ENCODE results near the gene HBZ.

HBZ gene

GRCh38 chr16:105521-105920 lies 46.9 kb upstream of the HBZ start:
- TF ChIP-seq EZH2 (IDR thresholded peaks at IDR 0.05; ENCODE audit: borderline replicate concordance, low read depth, low read length, severe bottlenecking): no peak
- TF ChIP-seq CTCF (IDR thresholded peaks at IDR 0.05; ENCODE audit: borderline replicate concordance, extremely low read depth, low read length, poor library complexity, severe bottlenecking): no peak
- Histone ChIP-seq H3K27ac (ENCODE audit: low read length) (no peak overlapping the region), H3K27me3 (ENCODE audit: insufficient read depth, low read length, poor library complexity) (no peaks in the 10 kb centered on the region), H3K4me2 (ENCODE audit: insufficient read depth, low read length) (no peak overlapping the region), H3K4me1 (ENCODE audit: insufficient read depth, low read length) (no peaks in the 10 kb centered on the region), H3K9ac (ENCODE audit: low read depth, low read length) (no peak overlapping the region), H2AFZ (ENCODE audit: low read depth, low read length) (no peak overlapping the region), H4K20me1 (ENCODE audit: insufficient read depth, low read length) (peaks cover 8% of the 10 kb centered on the region), H3K36me3 (ENCODE audit: insufficient read depth, low read length) (peaks cover 51% of the 10 kb centered on the region), H3K4me3 (ENCODE audit: low read depth in 1 of 2, low read length in 2 of 2) (no peak overlapping the region), H3K79me2 (ENCODE audit: insufficient read depth, low read length) (no peaks in the 10 kb centered on the region), H3K9me3 (ENCODE audit: insufficient read depth, low read length, severe bottlenecking) (no peaks in the 10 kb centered on the region)
- DNase-seq (no peak), ATAC-seq (ENCODE audit: insufficient read depth, low read depth) (no peak)

- Histone ChIP-seq H3K4me2 (ENCODE audit: insufficient read depth, low read length) (no peak overlapping the region), H3K9me3 (ENCODE audit: insufficient read depth, low read length, severe bottlenecking) (no peaks in the 10 kb centered on the region), H2AFZ (ENCODE audit: low read depth, low read length) (no peak overlapping the region), H4K20me1 (ENCODE audit: insufficient read depth, low read length) (peaks cover 4% of the 10 kb centered on the region), H3K9ac (ENCODE audit: low read depth, low read length) (no peak overlapping the region), H3K27ac (ENCODE audit: low read length) (no peak overlapping the region), H3K36me3 (ENCODE audit: insufficient read depth, low read length) (peaks cover 49% of the 10 kb centered on the region), H3K4me1 (ENCODE audit: insufficient read depth, low read length) (no peaks in the 10 kb centered on the region), H3K27me3 (ENCODE audit: insufficient read depth, low read length, poor library complexity) (no peaks in the 10 kb centered on the region), H3K4me3 (ENCODE audit: low read depth in 1 of 2, low read length in 2 of 2) (no peak overlapping the region), H3K79me2 (ENCODE audit: insufficient read depth, low read length) (no peaks in the 10 kb centered on the region)
- no peak for TF ChIP-seq EZH2 (IDR thresholded peaks at IDR 0.05; ENCODE audit: borderline replicate concordance, low read depth, low read length, severe bottlenecking)
- TF ChIP-seq CTCF (IDR thresholded peaks at IDR 0.05; ENCODE audit: borderline replicate concordance, extremely low read depth, low read length, poor library complexity, severe bottlenecking): peak; percentile 90
- DNase-seq (peak; percentile 65), ATAC-seq (ENCODE audit: insufficient read depth, low read depth) (peak; percentile 91)
Observed at GRCh38 chr16:106623-107324, 45.7 kb upstream of the HBZ start.

- Histone ChIP-seq H3K36me3 (ENCODE audit: insufficient read depth, low read length) (peaks cover 59% of the 10 kb centered on the region), H3K4me2 (ENCODE audit: insufficient read depth, low read length) (no peak overlapping the region), H3K9me3 (ENCODE audit: insufficient read depth, low read length, severe bottlenecking) (no peaks in the 10 kb centered on the region), H3K4me3 (ENCODE audit: low read depth in 1 of 2, low read length in 2 of 2) (no peak overlapping the region), H3K27me3 (ENCODE audit: insufficient read depth, low read length, poor library complexity) (no peaks in the 10 kb centered on the region), H4K20me1 (ENCODE audit: insufficient read depth, low read length) (peaks cover 4% of the 10 kb centered on the region; the same call in 1 of the 2 replicates), H3K4me1 (ENCODE audit: insufficient read depth, low read length) (no peaks in the 10 kb centered on the region), H3K79me2 (ENCODE audit: insufficient read depth, low read length) (no peaks in the 10 kb centered on the region), H3K27ac (ENCODE audit: low read length) (no peak overlapping the region), H2AFZ (ENCODE audit: low read depth, low read length) (no peak overlapping the region), H3K9ac (ENCODE audit: low read depth, low read length) (no peak overlapping the region)
- ATAC-seq (ENCODE audit: insufficient read depth, low read depth) (no peak), DNase-seq (no peak)
- TF ChIP-seq EZH2 (IDR thresholded peaks at IDR 0.05; ENCODE audit: borderline replicate concordance, low read depth, low read length, severe bottlenecking) (no peak), CTCF (IDR thresholded peaks at IDR 0.05; ENCODE audit: borderline replicate concordance, extremely low read depth, low read length, poor library complexity, severe bottlenecking) (no peak)
Observed at GRCh38 chr16:112153-112840, 40.1 kb upstream of the HBZ start.
